GM06990 (cell line): ENCODE measurements around the gene ARHGAP9.
"Not testable (repeated sequence)": the region's sequence is repeated elsewhere in the genome, so short reads cannot be mapped to it uniquely, and the experiment has no call there.

Experiments used
- DNase-seq: peaks from one replicate; pipeline ENCODE4 v3.0.0-alpha.2; 2011; ENCODE audit not compliant: insufficient read length; ENCODE audit errors: extremely low read depth
- H3K27me3 ChIP-seq: replicated peaks from 2 replicates; pipeline ENCODE4 v1.6.0; 2011; ENCODE audit warnings: low read length; ENCODE audit not compliant: control insufficient read depth, insufficient read depth
- H3K36me3 ChIP-seq: 2 replicates; pipeline ENCODE4 v1.5.1; 2011; ENCODE audit warnings: low read length; ENCODE audit not compliant: control insufficient read depth, insufficient read depth
- H3K4me3 ChIP-seq: replicated peaks from 2 replicates; pipeline ENCODE4 v1.5.1; 2011; ENCODE audit warnings: low read depth, mild to moderate bottlenecking, control low read depth, low read length
- CTCF ChIP-seq: IDR thresholded peaks from 2 replicates; pipeline ENCODE4 v1.5.1; 2011; ENCODE audit warnings: low read length, control low read depth, mild to moderate bottlenecking, inconsistent platforms; ENCODE audit not compliant: insufficient read depth, poor library complexity, severe bottlenecking

ARHGAP9 gene

GRCh38 chr12:57441846-57442427, 37.7 kb downstream of the ARHGAP9 start:
- no peak for DNase-seq
- Histone ChIP-seq H3K4me3 (no peak overlapping the region), H3K36me3 (no peaks in the 10 kb centered on the region), H3K27me3 (no peaks in the 10 kb centered on the region; the same call in 1 of the 2 replicates)
- TF ChIP-seq CTCF = no peak

- not testable (repeated sequence) for H3K4me3 ChIP-seq, H3K27me3 ChIP-seq, H3K36me3 ChIP-seq, DNase-seq
Measured at GRCh38 chr12:57441393-57441792, 38.3 kb downstream of the ARHGAP9 start.

- DNase-seq = no peak
- Histone ChIP-seq H3K36me3 (no peaks in the 10 kb centered on the region), H3K27me3 (no peaks in the 10 kb centered on the region; the same call in 1 of the 2 replicates), H3K4me3 (no peak overlapping the region)
- no peak for TF ChIP-seq CTCF
Measured at GRCh38 chr12:57439762-57440266, 39.9 kb downstream of the ARHGAP9 start.

GRCh38 chr12:57438400-57438799, 41.3 kb downstream of the ARHGAP9 start:
- Histone ChIP-seq H3K4me3 (no peak overlapping the region), H3K27me3 (no peaks in the 10 kb centered on the region), H3K36me3 (no peaks in the 10 kb centered on the region)
- TF ChIP-seq CTCF = no peak
- DNase-seq = no peak

GRCh38 chr12:57435293-57435692, 44.4 kb downstream of the ARHGAP9 start:
- H3K27me3 ChIP-seq = no peaks in the 10 kb centered on the region
- TF ChIP-seq CTCF = no peak
- no peaks in the 10 kb centered on the region for H3K36me3 ChIP-seq
- DNase-seq = no peak
- H3K4me3 ChIP-seq = no peak overlapping the region

- no peak within 1 kb of the TSS for H3K4me3 ChIP-seq
- TF ChIP-seq CTCF = no peak
Measured at GRCh38 chr12:57434517-57435223, 45.0 kb downstream of the ARHGAP9 start, which contains the start of gene INHBC. INHBC (plus strand) TSS chr12:57434784; CDS start chr12:57434887, 103 bp downstream.

More at GRCh38 chr12:57434517-57435223, 45.0 kb downstream of the ARHGAP9 start, which contains the start of gene INHBC:
- no peaks in the 10 kb centered on the region for H3K27me3 ChIP-seq
- H3K36me3 ChIP-seq = no peaks in the 10 kb centered on the region
- no peak for DNase-seq
